Pericardium fibroblast (primary cell): ENCODE results near the gene VPS13D. TPM values are rescaled to one million over a fixed set of nuclear protein-coding genes. Genes with fewer than 3 reads are reported as not detected.

Experiments used
- total RNA-seq: library from RNA; depleted of rRNA; stranded (reverse); fragments of >200 nt; gene quantifications from 2 replicates; pipeline ENCODE4 v1.2.3, GENCODE V29; 2015

The VPS13D gene, protein sequence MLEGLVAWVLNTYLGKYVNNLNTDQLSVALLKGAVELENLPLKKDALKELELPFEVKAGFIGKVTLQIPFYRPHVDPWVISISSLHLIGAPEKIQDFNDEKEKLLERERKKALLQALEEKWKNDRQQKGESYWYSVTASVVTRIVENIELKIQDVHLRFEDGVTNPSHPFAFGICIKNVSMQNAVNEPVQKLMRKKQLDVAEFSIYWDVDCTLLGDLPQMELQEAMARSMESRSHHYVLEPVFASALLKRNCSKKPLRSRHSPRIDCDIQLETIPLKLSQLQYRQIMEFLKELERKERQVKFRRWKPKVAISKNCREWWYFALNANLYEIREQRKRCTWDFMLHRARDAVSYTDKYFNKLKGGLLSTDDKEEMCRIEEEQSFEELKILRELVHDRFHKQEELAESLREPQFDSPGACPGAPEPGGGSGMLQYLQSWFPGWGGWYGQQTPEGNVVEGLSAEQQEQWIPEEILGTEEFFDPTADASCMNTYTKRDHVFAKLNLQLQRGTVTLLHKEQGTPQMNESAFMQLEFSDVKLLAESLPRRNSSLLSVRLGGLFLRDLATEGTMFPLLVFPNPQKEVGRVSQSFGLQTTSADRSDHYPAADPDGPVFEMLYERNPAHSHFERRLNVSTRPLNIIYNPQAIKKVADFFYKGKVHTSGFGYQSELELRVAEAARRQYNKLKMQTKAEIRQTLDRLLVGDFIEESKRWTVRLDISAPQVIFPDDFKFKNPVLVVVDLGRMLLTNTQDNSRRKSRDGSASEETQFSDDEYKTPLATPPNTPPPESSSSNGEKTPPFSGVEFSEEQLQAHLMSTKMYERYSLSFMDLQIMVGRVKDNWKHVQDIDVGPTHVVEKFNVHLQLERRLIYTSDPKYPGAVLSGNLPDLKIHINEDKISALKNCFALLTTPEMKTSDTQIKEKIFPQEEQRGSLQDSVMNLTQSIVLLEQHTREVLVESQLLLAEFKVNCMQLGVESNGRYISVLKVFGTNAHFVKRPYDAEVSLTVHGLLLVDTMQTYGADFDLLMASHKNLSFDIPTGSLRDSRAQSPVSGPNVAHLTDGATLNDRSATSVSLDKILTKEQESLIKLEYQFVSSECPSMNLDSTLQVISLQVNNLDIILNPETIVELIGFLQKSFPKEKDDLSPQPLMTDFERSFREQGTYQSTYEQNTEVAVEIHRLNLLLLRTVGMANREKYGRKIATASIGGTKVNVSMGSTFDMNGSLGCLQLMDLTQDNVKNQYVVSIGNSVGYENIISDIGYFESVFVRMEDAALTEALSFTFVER (N-terminal part only)
- 18.0 and 25.2 TPM in 2 replicates for total RNA-seq

DNA sequence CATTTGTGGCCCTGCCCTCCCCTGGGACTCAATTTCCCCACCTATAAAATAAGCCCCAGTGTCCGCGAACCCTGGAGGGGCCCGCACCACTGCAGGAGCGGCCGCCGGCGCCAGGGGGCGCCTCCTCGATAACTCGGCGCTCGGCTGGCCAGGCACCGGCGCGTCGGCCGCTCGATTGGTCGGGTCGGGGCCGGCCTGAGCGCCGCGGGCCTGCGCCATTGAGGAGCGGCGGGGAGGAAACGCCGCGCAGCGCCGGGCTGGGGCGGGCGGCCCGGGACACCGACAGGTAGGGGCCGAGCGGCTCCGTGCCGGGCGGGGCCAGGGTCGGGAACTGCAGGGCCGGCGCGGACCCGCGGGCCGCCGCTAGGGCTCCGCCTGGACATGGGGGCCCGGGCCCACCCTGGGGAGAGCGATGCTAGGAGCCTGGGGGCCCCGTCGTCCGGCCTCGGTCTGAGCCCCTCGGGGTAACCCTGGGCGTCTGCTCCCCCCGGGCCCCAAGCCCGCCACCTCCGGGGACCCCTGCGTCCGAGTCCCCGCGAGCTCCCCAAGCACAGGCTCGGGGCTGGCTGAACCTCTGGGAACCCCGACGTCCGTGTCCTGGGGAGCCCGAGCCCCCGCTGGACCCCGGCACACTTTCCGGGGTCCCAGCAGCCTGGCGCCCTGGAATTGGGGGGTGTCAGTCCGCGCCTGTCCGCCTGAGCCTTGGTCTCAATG, at the start of gene VPS13D:
VPS13D (plus strand) TSS at position 196 of the 714 bp plus-strand sequence. CDS start 4,237 bp downstream, outside the sequence.

Other genes with a start within 250 kb of the VPS13D start
- 32.6 and 37.0 TPM in 2 replicates for gene MFN2, start 249.6 kb upstream of the VPS13D start, total RNA-seq
- 42.6 and 47.6 TPM in 2 replicates for gene MIIP, start 210.5 kb upstream of the VPS13D start, total RNA-seq
- gene TNFRSF8, start 166.7 kb upstream of the VPS13D start, total RNA-seq: 0.09 and 0.70 TPM in 2 replicates
- 5.0 and 7.8 TPM in 2 replicates for gene TNFRSF1B, start 63.0 kb upstream of the VPS13D start, total RNA-seq